Upper lobe of left lung (tissue), 4 donors: ENCODE results near the gene SUPT16H.

Source experiments
- EP300 ChIP-seq, 4 donors: sonication (generic); formaldehyde crosslinking; IDR thresholded peaks; one replicate each; pipeline ENCODE4 v1.5.1; 2017; ENCODE audit warnings: antibody characterized with exemption in 4 of 4, control low read depth in 2 of 4
- TF ChIP-seq, protein P1 (sequence below), 6 experiments: fragments of 450-650 bp in 4 of 6; fragments of 200-600 bp in 2 of 6; sonication (generic) in 2 of 6; IDR thresholded peaks; one replicate each; pipeline ENCODE4 v1.5.1; 2016 to 2019; ENCODE audit warnings: antibody characterized with exemption in 6 of 6

DNA sequence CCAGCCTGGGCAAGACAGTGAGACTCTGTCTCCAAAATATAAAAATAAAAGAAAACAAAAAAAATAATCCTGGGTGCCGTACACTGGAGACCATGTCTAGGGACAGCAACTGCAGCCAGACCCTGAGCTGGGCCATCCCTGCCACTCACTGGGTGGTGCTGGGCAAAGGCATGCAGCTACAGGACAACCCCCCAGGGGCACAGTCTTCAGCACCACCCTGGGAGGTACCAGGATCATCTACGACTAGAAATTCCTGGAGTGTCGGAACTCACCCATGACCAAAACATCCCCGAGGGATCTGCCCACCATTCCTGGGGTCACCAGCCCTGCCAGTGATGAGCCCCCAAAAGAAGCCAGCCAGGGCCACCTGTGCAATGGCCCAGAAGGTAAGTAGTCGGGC is 35.7 kb upstream of the SUPT16H start:
- TF ChIP-seq, protein P1, sequence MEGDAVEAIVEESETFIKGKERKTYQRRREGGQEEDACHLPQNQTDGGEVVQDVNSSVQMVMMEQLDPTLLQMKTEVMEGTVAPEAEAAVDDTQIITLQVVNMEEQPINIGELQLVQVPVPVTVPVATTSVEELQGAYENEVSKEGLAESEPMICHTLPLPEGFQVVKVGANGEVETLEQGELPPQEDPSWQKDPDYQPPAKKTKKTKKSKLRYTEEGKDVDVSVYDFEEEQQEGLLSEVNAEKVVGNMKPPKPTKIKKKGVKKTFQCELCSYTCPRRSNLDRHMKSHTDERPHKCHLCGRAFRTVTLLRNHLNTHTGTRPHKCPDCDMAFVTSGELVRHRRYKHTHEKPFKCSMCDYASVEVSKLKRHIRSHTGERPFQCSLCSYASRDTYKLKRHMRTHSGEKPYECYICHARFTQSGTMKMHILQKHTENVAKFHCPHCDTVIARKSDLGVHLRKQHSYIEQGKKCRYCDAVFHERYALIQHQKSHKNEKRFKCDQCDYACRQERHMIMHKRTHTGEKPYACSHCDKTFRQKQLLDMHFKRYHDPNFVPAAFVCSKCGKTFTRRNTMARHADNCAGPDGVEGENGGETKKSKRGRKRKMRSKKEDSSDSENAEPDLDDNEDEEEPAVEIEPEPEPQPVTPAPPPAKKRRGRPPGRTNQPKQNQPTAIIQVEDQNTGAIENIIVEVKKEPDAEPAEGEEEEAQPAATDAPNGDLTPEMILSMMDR (IDR thresholded peaks at IDR 0.05): no peak
- TF ChIP-seq EP300 (IDR thresholded peaks at IDR 0.05): no peak
